GM12891 (cell line): ENCODE results near the gene GLOD5.

ENCODE experiments used
- POLR2A ChIP-seq: IDR thresholded peaks from 2 replicates; pipeline ENCODE4 v1.6.1; 2011; ENCODE audit warnings: low read depth, low read length, control low read depth
- TAF1 ChIP-seq: IDR thresholded peaks from 2 replicates; pipeline ENCODE4 v1.6.1; 2011; ENCODE audit warnings: low read depth, low read length, control low read depth

- TF ChIP-seq TAF1 (no peak), POLR2A (no peak)
Measured at GRCh38 chrX:48752498-48752897, 9.0 kb upstream of the GLOD5 start.
